Thoracic aorta (tissue), 2 donors: ENCODE measurements around the gene GUCD1. TPM values are rescaled to one million over a fixed set of nuclear protein-coding genes. Genes with fewer than 3 reads are reported as not detected.
"Not testable (repeated sequence)": the region's sequence is repeated elsewhere in the genome, so short reads cannot be mapped to it uniquely, and the experiment has no call there.

Source experiments
- ATAC-seq: fragments of 150-250 bp; one replicate; pipeline ENCODE4 v1.8.0; 2017; ENCODE audit warnings: low read depth; ENCODE audit not compliant: insufficient number of reproducible peaks, low FRiP score
- DNase-seq: peaks from one replicate; pipeline ENCODE4 v3.0.0-alpha.2; 2020; ENCODE audit warnings: low spot score
- H3K27ac ChIP-seq, 2 donors: fragments of 200-600 bp; sonication (generic); 1 replicate in 1 of 2; 2 replicates in 1 of 2; pipeline ENCODE4 v1.5.1; 2016; ENCODE audit warnings: mild to moderate bottlenecking in 2 of 2, moderate library complexity in 2 of 2
- H3K27me3 ChIP-seq: fragments of 200-600 bp; sonication (generic); replicated peaks from 2 replicates; pipeline ENCODE4 v1.6.0; 2016; ENCODE audit warnings: mild to moderate bottlenecking; ENCODE audit not compliant: insufficient read depth
- H3K36me3 ChIP-seq: fragments of 200-600 bp; sonication (generic); one replicate; pipeline ENCODE4 v1.5.1; 2016
- H3K4me1 ChIP-seq, 2 donors: fragments of 200-600 bp; sonication (generic); 1 replicate in 1 of 2; 2 replicates in 1 of 2; pipeline versions ENCODE4 v1.5.1 to v1.6.0; 2016; ENCODE audit warnings: low read depth in 2 of 2, mild to moderate bottlenecking in 1 of 2; ENCODE audit not compliant: control insufficient read depth in 1 of 2
- H3K4me3 ChIP-seq: fragments of 200-600 bp; sonication (generic); 2 replicates; pipeline ENCODE4 v1.5.1; 2016; ENCODE audit warnings: mild to moderate bottlenecking
- H3K9me3 ChIP-seq: fragments of 200-600 bp; sonication (generic); 2 replicates; pipeline ENCODE4 v1.5.1; 2016
- total RNA-seq, 2 donors: library from RNA; depleted of rRNA; stranded (reverse); fragments of >200 nt; gene quantifications; one replicate each; pipeline versions ENCODE4 v1.1.0 to v1.2.3, GENCODE V29; 2016
- TF ChIP-seq, protein P1 (sequence below): fragments of 200-600 bp; sonication (generic); IDR thresholded peaks from one replicate; pipeline ENCODE4 v1.5.1; 2019; ENCODE audit warnings: antibody characterized with exemption

Gene GUCD1
- total RNA-seq, 2 donors from 2014 or later, result 81.9 to 83.4 TPM

DNA sequence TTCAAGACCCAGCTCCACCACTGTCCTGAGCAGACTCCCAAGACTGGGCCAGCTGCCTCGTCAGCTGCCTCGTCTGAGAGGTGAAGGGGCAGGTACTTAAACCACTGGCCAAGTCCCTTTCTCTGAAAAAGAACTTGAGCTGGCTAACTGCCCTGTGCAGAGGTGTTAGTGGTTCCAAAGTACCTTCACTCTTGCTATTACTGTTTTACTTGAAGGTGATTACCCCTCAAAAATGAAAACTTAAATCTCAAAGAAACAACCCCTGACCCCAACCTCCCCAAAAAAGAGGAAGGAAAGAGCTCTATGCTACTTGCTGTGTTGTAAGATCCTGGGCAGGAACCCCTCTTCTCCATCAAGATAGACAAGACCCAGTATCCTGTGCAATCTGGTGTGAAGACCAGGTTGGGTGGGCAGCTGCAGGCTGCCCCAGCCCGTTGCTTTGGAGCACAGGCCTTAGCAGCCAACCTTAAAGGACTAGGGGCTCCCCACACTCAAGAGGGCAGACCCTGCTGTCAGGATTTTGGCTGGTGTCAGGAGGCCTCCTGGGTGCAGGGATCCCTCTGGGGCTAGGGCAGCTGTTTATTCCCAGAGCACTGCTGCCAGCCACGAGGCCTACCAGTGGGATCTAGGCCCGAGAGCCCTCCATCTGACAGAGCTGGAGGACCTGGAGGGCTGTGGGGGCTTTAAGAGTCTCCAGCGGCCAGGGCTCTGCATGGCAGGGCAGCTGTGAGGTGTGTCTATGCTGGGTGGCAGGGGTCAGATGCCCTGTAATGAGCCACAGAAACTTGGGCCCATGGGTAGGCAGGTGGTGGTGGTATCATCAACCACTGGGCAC, 13.0 kb downstream of the GUCD1 start:
- Histone ChIP-seq H3K27me3 (no peaks in the 10 kb centered on the region), H3K9me3 (no peaks in the 10 kb centered on the region), H3K27ac (no peak overlapping the region), H3K4me1 (peaks cover 2 to 26% of the 10 kb centered on the region in 2 donors), H3K36me3 (peaks cover 57% of the 10 kb centered on the region), H3K4me3 (no peak overlapping the region)
- no peak for DNase-seq
- no peak for ATAC-seq
- TF ChIP-seq, protein P1, sequence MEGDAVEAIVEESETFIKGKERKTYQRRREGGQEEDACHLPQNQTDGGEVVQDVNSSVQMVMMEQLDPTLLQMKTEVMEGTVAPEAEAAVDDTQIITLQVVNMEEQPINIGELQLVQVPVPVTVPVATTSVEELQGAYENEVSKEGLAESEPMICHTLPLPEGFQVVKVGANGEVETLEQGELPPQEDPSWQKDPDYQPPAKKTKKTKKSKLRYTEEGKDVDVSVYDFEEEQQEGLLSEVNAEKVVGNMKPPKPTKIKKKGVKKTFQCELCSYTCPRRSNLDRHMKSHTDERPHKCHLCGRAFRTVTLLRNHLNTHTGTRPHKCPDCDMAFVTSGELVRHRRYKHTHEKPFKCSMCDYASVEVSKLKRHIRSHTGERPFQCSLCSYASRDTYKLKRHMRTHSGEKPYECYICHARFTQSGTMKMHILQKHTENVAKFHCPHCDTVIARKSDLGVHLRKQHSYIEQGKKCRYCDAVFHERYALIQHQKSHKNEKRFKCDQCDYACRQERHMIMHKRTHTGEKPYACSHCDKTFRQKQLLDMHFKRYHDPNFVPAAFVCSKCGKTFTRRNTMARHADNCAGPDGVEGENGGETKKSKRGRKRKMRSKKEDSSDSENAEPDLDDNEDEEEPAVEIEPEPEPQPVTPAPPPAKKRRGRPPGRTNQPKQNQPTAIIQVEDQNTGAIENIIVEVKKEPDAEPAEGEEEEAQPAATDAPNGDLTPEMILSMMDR, result no peak

- H3K27ac ChIP-seq, result no peak overlapping the region
- no peaks in the 10 kb centered on the region for H3K27me3 ChIP-seq
- peaks cover 48% of the 10 kb centered on the region for H3K36me3 ChIP-seq
- H3K9me3 ChIP-seq, result no peaks in the 10 kb centered on the region
- H3K4me1 ChIP-seq, result peaks cover 2 to 22% of the 10 kb centered on the region in 2 donors
- no peak for ATAC-seq
- TF ChIP-seq, protein P1, result no peak
- no peak overlapping the region for H3K4me3 ChIP-seq
- DNase-seq, result no peak
Observed at GRCh38 chr22:24540470-24540869, 14.5 kb downstream of the GUCD1 start.

- ATAC-seq, result no peak
- TF ChIP-seq, protein P1, result no peak
- H3K4me1 ChIP-seq, result no peaks in the 10 kb centered on the region
- H3K4me3 ChIP-seq, result no peak overlapping the region
- peaks cover 14% of the 10 kb centered on the region for H3K36me3 ChIP-seq
- no peaks in the 10 kb centered on the region for H3K9me3 ChIP-seq
- no peak overlapping the region for H3K27ac ChIP-seq
- DNase-seq, result no peak
- H3K27me3 ChIP-seq, result no peaks in the 10 kb centered on the region
Observed at GRCh38 chr22:24536089-24536488, 18.8 kb downstream of the GUCD1 start.

- ATAC-seq, result no peak
- DNase-seq, result no peak
- Histone ChIP-seq H3K27ac (no peak overlapping the region), H3K4me1 (no peaks in the 10 kb centered on the region), H3K36me3 (peaks cover 7% of the 10 kb centered on the region), H3K9me3 (no peaks in the 10 kb centered on the region), H3K27me3 (no peaks in the 10 kb centered on the region), H3K4me3 (no peak overlapping the region)
- TF ChIP-seq, protein P1, result no peak
Observed at GRCh38 chr22:24535348-24535747, 19.6 kb downstream of the GUCD1 start.

- TF ChIP-seq, protein P1, result no peak
- H3K4me1 ChIP-seq, result no peaks in the 10 kb centered on the region
- no peaks in the 10 kb centered on the region for H3K36me3 ChIP-seq
- no peaks in the 10 kb centered on the region for H3K27me3 ChIP-seq
- H3K9me3 ChIP-seq, result no peaks in the 10 kb centered on the region
- H3K4me3 ChIP-seq, result no peak overlapping the region
- H3K27ac ChIP-seq, result no peak overlapping the region
- DNase-seq, result no peak
- no peak for ATAC-seq
Observed at GRCh38 chr22:24532075-24532474, 22.9 kb downstream of the GUCD1 start.

- not testable (repeated sequence) for ATAC-seq, H3K4me3 ChIP-seq, H3K36me3 ChIP-seq, H3K4me1 ChIP-seq, H3K27ac ChIP-seq, H3K9me3 ChIP-seq, DNase-seq, H3K27me3 ChIP-seq
Observed at GRCh38 chr22:24530968-24531367, 24.0 kb downstream of the GUCD1 start.
